Left ventricle myocardium inferior (tissue), 1 donor: Measurements from ENCODE around the gene ATXN7L1. TPM values are rescaled to one million over a fixed set of nuclear protein-coding genes. Genes with fewer than 3 reads are reported as not detected.

Experiments used
- DNase-seq: peaks from one replicate; pipeline ENCODE4 v3.0.0-alpha.2; 2020
- H3K27ac ChIP-seq: fragments of 200-600 bp; replicated peaks from 2 replicates; pipeline ENCODE4 v1.8.0; 2021
- H3K27me3 ChIP-seq: fragments of 200-600 bp; 2 replicates; pipeline ENCODE4 v1.8.0; 2021; ENCODE audit warnings: low read depth
- H3K36me3 ChIP-seq: fragments of 200-600 bp; 2 replicates; pipeline ENCODE4 v1.8.0; 2021
- H3K4me1 ChIP-seq: fragments of 200-600 bp; 2 replicates; pipeline ENCODE4 v1.8.0; 2021
- H3K4me3 ChIP-seq: fragments of 200-600 bp; 2 replicates; pipeline ENCODE4 v1.8.0; 2021; ENCODE audit warnings: mild to moderate bottlenecking, moderate library complexity
- H3K9me3 ChIP-seq: fragments of 200-600 bp; replicated peaks from 2 replicates; pipeline ENCODE4 v1.8.0; 2021
- intact Hi-C: fragments of 100-400 bp; cut with micrococcal nuclease; formaldehyde crosslinking; loops from one replicate; pipeline ENCODE4 v1.11.0; 2022
- total RNA-seq: library from RNA; stranded (reverse); fragmentation: NEBNext Ultra II Directional; extraction: Animal tissue kit (Norgen Biotek cat#: 25700); gene quantifications from one replicate; pipeline ENCODE4 v1.2.1, GENCODE V29; 2021
- TF ChIP-seq, protein P1 (sequence below): fragments of 200-600 bp; IDR thresholded peaks from 2 replicates; pipeline ENCODE4 v1.8.0; 2021; ENCODE audit warnings: antibody characterized with exemption, mild to moderate bottlenecking, borderline replicate concordance
- donor health status: DM: no; HTN: yes; CAD: no; lungs with severe emphysema.

Gene ATXN7L1
- total RNA-seq, 1 donor from 2014 or later = 6.2 TPM

DNA sequence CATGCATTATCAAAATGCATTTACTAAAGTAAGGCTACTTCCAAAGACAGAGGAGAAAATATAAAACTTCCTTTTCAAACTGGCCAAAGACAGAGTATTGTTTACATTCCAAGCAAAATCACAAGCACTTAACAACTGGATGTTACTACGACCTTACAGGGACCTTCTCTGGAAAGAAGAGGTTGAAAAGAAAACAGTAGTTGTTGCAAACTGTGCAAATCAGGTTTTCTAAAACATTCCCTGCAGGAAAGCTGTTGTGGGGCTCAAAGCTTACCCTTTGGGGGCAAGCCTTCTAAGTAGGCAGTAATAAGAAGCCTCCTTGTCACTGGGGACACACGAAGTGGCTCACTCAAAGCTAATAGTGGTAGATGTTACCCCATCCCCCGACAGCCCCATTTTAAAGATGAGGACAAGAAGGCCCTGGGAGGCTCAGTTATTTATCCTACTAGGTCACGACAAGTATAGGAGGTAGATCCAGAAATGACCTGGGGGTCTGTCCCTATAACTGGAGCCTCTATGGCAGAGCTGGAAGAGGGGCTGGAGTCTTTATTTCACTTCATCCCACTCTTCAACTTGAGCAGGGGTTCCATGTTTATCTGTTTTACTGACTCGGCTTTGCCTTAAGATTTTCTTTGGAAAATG lies 46.6 kb downstream of the ATXN7L1 start:
- intact Hi-C loops = no loop called here
- DNase-seq = no peak
- Histone ChIP-seq H3K27ac (no peak overlapping the region), H3K4me1 (peaks cover 11% of the 10 kb centered on the region), H3K36me3 (no peaks in the 10 kb centered on the region), H3K27me3 (no peaks in the 10 kb centered on the region), H3K9me3 (no peaks in the 10 kb centered on the region), H3K4me3 (no peak overlapping the region)
- TF ChIP-seq, protein P1, sequence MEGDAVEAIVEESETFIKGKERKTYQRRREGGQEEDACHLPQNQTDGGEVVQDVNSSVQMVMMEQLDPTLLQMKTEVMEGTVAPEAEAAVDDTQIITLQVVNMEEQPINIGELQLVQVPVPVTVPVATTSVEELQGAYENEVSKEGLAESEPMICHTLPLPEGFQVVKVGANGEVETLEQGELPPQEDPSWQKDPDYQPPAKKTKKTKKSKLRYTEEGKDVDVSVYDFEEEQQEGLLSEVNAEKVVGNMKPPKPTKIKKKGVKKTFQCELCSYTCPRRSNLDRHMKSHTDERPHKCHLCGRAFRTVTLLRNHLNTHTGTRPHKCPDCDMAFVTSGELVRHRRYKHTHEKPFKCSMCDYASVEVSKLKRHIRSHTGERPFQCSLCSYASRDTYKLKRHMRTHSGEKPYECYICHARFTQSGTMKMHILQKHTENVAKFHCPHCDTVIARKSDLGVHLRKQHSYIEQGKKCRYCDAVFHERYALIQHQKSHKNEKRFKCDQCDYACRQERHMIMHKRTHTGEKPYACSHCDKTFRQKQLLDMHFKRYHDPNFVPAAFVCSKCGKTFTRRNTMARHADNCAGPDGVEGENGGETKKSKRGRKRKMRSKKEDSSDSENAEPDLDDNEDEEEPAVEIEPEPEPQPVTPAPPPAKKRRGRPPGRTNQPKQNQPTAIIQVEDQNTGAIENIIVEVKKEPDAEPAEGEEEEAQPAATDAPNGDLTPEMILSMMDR = no peak

DNA sequence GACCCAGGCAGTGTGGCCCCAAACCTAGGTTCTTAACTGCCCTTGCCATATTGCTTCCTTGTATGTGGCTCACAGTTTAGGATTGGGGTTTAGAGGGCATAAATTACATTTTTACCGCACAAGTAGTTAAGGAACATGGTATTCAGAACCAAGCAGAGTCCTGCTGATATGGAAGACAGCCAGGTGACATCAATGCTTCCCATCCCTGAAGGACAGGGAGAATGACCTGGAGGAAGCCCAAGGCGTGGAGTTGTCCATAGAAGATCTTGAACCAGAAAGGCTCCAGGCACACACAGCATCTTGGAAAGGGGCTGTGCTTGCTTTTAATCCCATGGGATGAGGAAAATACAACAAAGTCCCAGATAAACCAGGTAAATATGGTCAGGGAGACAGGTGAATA lies 48.3 kb downstream of the ATXN7L1 start:
- no peak overlapping the region for H3K27ac ChIP-seq

DNA sequence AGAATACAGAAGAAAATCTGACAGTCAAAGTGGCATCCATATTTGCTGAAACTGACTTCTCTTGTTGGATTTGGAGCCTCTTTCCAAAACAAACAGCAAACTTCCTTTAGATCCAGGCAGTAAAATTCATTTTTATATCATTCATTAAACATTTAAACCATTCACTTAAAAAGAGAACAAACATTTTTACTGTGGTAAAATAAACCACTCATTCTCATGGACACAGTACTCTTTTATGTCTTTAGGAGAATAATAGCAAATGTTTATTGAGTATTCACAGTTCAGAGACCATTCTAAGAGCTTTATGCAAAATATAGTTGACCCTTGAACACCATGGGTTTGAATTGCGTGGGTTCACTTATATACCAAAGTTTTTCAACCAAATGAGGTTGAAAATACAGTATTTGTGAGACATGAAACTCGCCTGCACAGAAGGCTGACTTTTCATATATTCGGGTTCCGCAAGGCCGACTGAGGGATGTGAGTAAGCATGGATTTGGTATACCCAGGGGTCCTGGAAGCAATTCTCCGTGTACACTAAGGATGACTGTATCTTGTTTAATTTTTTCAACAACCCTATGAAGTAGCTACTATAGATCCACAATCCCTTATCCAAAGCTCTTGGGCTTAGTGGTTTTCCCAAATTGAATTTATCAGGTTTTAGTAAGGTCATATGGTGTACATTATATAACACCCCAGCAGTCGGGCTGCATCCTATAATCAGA lies 49.1 kb downstream of the ATXN7L1 start:
- intact Hi-C loops = no loop called here
- Histone ChIP-seq H3K4me1 (peaks cover 15% of the 10 kb centered on the region), H3K9me3 (no peaks in the 10 kb centered on the region), H3K4me3 (no peak overlapping the region), H3K27me3 (no peaks in the 10 kb centered on the region), H3K36me3 (no peaks in the 10 kb centered on the region), H3K27ac (no peak overlapping the region)
- no peak for DNase-seq
- TF ChIP-seq, protein P1 = no peak

More for the DNA sequence above, 48.3 kb downstream of the ATXN7L1 start:
- peaks cover 11% of the 10 kb centered on the region for H3K4me1 ChIP-seq
- no peaks in the 10 kb centered on the region for H3K36me3 ChIP-seq
- intact Hi-C loops = no loop called here
- no peaks in the 10 kb centered on the region for H3K27me3 ChIP-seq
- H3K4me3 ChIP-seq = no peak overlapping the region
- no peak for DNase-seq
- H3K9me3 ChIP-seq = no peaks in the 10 kb centered on the region
- TF ChIP-seq, protein P1 = no peak

DNA sequence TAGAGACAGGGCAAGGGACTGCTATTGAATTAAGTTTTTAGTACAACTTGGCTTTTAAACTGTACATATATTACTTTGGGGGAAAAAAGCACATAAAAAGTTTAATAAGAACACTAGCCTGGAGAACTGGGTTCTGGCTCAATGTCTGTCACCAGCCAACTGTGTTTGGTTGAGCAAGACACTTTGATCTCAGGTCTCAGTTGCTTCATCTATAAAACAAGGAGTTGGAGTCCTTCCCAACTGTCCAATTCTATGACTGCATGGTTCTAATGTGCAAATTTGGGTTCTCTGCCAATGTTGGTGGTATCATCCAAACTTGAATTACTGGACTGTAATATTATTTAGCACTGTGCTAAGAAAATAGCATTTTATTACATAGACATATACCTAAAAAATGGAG lies 50.3 kb downstream of the ATXN7L1 start:
- Histone ChIP-seq H3K27me3 (no peaks in the 10 kb centered on the region), H3K9me3 (no peaks in the 10 kb centered on the region), H3K4me1 (peaks cover 14% of the 10 kb centered on the region), H3K27ac (no peak overlapping the region), H3K36me3 (no peaks in the 10 kb centered on the region), H3K4me3 (no peak overlapping the region)
- no peak for DNase-seq
- TF ChIP-seq, protein P1 = no peak
- intact Hi-C loops = no loop called here

DNA sequence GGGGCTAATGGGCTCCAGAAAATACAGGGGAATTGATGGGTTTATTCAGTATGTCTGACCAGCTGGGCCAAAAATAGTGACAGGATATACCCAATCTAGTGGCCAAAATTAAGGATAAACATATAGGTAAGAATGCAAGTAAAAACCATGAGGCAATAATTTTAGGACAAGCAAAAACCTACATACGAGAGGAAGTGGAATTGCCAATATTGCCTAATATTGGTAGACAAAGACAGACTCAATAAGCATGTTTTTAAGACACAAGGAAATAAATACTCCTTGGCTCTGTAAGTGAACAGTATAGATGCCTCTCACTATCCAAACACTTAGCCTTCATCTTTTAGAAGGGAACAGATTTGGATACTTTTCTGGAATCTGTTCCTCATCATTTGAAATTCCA lies 51.0 kb downstream of the ATXN7L1 start:
- Histone ChIP-seq H3K27me3 (no peaks in the 10 kb centered on the region), H3K4me1 (peaks cover 6% of the 10 kb centered on the region), H3K4me3 (no peak overlapping the region), H3K9me3 (no peaks in the 10 kb centered on the region), H3K27ac (no peak overlapping the region), H3K36me3 (no peaks in the 10 kb centered on the region)
- DNase-seq = no peak
- intact Hi-C loops = no loop called here
- TF ChIP-seq, protein P1 = no peak
